Sigmoid colon (tissue), 4 donors: ENCODE data around the gene CMSS1.

Experiments used
- CTCF ChIP-seq, 4 experiments: fragments of 450-650 bp in 3 of 4; fragments of 200-600 bp in 1 of 4; IDR thresholded peaks; one replicate each; pipeline ENCODE4 v1.5.1; 2016 to 2019; ENCODE audit warnings: antibody characterized with exemption in 4 of 4, mild to moderate bottlenecking in 3 of 4, moderate library complexity in 2 of 4
- EP300 ChIP-seq, 4 donors: sonication (generic); formaldehyde crosslinking; IDR thresholded peaks; one replicate each; pipeline ENCODE4 v1.6.1; 2017; ENCODE audit warnings: antibody characterized with exemption in 4 of 4
- POLR2A ChIP-seq, 2 donors: fragments of 450-650 bp; IDR thresholded peaks; one replicate each; pipeline ENCODE4 v1.6.1; 2016; ENCODE audit warnings: antibody characterized with exemption in 2 of 2, mild to moderate bottlenecking in 2 of 2, moderate library complexity in 2 of 2
- POLR2AphosphoS5 ChIP-seq, 4 donors: sonication (generic); formaldehyde crosslinking; IDR thresholded peaks; one replicate each; pipeline ENCODE4 v1.6.1; 2017; ENCODE audit warnings: antibody characterized with exemption in 4 of 4

GRCh38 chr3:100154171-100154570 is 336.5 kb downstream of the CMSS1 start:
- TF ChIP-seq POLR2A (IDR thresholded peaks at IDR 0.05) (no peak), CTCF (IDR thresholded peaks at IDR 0.05) (no peak), POLR2AphosphoS5 (IDR thresholded peaks at IDR 0.05) (no peak), EP300 (IDR thresholded peaks at IDR 0.05) (no peak)
